H7 (cell line): ENCODE measurements around the gene ZNF609. TPM values are rescaled to one million over a fixed set of nuclear protein-coding genes. Genes with fewer than 3 reads are reported as not detected.
A peak's percentile ranks its signal among the peaks of the same experiment; 100 is the strongest.
"Not testable (repeated sequence)": the region's sequence is repeated elsewhere in the genome, so short reads cannot be mapped to it uniquely, and the experiment has no call there.

Experiments
- DNase-seq: peaks from one replicate; pipeline ENCODE4 v3.0.0; 2012
- H3K27me3 ChIP-seq: 2 replicates; pipeline ENCODE4 v1.6.0; 2011; ENCODE audit warnings: mild to moderate bottlenecking, low read length; ENCODE audit not compliant: control insufficient read depth, insufficient read depth
- H3K36me3 ChIP-seq: replicated peaks from 2 replicates; pipeline ENCODE4 v1.5.1; 2011; ENCODE audit warnings: low read length; ENCODE audit not compliant: control insufficient read depth, insufficient read depth
- H3K4me3 ChIP-seq: 2 replicates; pipeline ENCODE4 v1.5.1; 2011; ENCODE audit warnings: low read depth, mild to moderate bottlenecking, control low read depth, low read length, moderate library complexity; ENCODE audit not compliant: insufficient read depth
- total RNA-seq: library from RNA; depleted of rRNA; stranded (reverse); fragments of >200 nt; shearing (Covaris generic); gene quantifications from 2 replicates; pipeline ENCODE4 v1.2.3, GENCODE V29; 2014

Gene ZNF609
- total RNA-seq, 1 experiment from 2014 or later, result 24.8 TPM

DNA sequence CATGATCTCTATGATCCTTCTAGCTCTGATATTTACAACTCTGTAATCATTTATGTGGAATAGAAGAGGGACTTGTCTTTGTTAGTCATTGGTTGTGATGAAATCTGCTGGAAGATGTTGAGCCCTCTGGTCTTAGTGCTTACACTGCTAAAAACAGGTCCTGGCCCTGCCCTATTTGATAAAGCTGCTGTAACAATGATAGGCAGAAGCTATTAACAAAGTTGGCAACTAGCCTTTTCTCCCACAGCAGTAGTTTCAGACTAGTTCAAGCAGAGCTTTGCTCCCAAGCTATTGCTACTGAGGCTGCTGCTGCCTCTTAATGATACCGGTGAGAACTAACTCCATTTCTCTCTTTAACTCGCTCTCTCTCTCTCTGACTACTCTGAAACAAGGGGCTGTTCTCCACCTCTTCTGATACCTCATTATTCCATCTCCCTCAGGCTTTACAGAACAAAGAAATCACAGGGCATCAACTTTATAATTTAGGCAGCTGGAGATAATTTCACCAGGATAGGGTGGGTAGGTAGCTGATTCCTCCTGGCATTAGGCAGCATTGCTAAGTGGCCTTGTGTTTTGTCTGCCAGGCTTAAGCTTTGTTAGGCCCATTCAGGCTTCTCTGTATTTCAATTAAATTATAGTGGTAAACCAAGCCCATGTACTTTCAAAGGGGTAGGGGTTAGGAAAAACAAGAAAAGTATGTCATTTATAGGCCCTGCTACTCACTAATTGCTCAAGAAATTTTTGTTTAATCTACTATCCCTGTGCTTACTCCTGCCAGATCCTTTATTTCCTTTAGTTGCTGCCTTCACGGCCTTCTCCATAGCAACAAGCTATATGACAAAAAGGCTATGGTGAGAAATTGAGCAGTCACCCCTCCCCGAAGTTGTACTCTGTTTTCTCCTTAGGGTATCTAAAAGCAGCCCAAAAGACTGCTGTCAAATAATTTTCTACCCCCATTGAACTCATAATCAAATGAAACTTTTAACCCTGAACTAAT, 175.4 kb downstream of the ZNF609 start:
- no peak for DNase-seq
- Histone ChIP-seq H3K27me3 (no peaks in the 10 kb centered on the region), H3K4me3 (no peak overlapping the region), H3K36me3 (no peaks in the 10 kb centered on the region)

DNA sequence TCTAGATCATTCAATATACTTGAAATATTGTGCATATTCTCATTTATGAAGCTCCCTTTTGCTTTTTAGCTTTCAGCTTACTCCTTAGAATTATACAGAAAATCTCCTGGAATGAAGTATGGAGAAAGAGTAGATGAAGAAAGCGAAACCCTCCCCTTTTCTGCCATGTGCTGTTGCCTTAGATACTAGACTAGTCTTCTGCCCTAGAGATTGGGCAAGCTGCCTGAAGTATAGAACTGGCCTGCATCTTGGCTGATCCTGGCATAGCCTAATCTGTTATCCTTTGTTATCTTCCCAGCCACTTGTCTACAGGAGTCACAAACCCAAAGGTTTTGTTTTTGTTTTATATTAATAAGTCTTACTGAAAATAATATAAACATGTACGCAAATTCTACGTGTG, 176.2 kb downstream of the ZNF609 start:
- no peaks in the 10 kb centered on the region for H3K36me3 ChIP-seq
- DNase-seq, result no peak
- H3K27me3 ChIP-seq, result no peaks in the 10 kb centered on the region
- no peak overlapping the region for H3K4me3 ChIP-seq

GRCh38 chr15:64637412-64637811, 177.0 kb downstream of the ZNF609 start:
- no peak overlapping the region for H3K4me3 ChIP-seq
- DNase-seq, result no peak
- H3K36me3 ChIP-seq, result no peaks in the 10 kb centered on the region
- no peaks in the 10 kb centered on the region for H3K27me3 ChIP-seq

- not testable (repeated sequence) for DNase-seq, H3K36me3 ChIP-seq, H3K4me3 ChIP-seq, H3K27me3 ChIP-seq
Observed at GRCh38 chr15:64639744-64640143, 179.4 kb downstream of the ZNF609 start.

- no peak for DNase-seq
- H3K4me3 ChIP-seq, result no peak overlapping the region
- no peaks in the 10 kb centered on the region for H3K27me3 ChIP-seq
- no peaks in the 10 kb centered on the region for H3K36me3 ChIP-seq
Observed at GRCh38 chr15:64640146-64640871, 179.9 kb downstream of the ZNF609 start.

DNA sequence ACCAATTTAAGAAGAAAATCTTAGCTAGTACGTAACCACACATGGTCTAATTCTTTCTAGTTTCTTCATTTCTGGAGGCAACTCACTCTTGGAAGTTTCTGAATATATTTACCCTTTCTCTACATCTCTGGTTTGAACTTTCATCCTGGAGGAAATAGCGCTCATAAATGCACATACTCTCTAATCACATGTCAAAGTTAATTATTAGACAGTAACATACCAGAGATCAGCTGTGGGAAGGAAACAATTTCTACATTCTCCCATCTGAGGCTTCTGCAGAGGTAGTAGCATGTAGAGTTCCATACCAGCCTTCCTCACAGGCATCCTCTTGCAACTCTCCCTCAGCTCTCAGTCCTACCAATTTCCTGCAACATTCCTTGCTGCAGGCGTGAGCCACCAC, 182.5 kb downstream of the ZNF609 start:
- Histone ChIP-seq H3K4me3 (no peak overlapping the region), H3K36me3 (no peaks in the 10 kb centered on the region), H3K27me3 (no peaks in the 10 kb centered on the region)
- DNase-seq, result no peak

DNA sequence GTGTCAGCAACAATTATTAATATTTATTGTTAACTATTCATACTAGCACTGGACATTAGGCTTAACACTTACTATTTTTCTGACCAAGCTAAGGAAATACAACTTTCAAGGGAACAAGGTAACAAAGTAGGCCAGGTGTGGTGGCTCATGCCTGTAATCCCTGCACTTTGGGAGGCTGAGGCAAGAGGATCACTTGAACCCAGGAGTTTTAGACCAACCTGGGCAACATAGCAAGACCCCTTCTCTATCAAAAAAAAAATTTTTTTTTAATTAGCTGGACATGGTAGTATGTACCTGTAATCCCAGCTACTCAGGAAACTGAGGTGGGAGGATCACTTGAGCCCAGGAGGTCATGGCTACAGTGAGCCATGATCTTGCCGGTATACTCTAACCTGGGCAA, 183.3 kb downstream of the ZNF609 start:
- H3K36me3 ChIP-seq, result no peaks in the 10 kb centered on the region
- no peak overlapping the region for H3K4me3 ChIP-seq
- DNase-seq, result no peak
- H3K27me3 ChIP-seq, result no peaks in the 10 kb centered on the region

GRCh38 chr15:64644811-64645210, 184.4 kb downstream of the ZNF609 start:
- H3K36me3 ChIP-seq, DNase-seq, H3K4me3 ChIP-seq, H3K27me3 ChIP-seq: not testable (repeated sequence)

GRCh38 chr15:64645995-64646394, 185.6 kb downstream of the ZNF609 start:
- Histone ChIP-seq H3K27me3 (no peaks in the 10 kb centered on the region), H3K36me3 (no peaks in the 10 kb centered on the region), H3K4me3 (no peak overlapping the region)
- no peak for DNase-seq

- Histone ChIP-seq H3K36me3 (no peaks in the 10 kb centered on the region), H3K27me3 (no peaks in the 10 kb centered on the region), H3K4me3 (no peak overlapping the region)
- no peak for DNase-seq
Observed at GRCh38 chr15:64647367-64647766, 187.0 kb downstream of the ZNF609 start.

- no peak for DNase-seq
- H3K36me3 ChIP-seq, result no peaks in the 10 kb centered on the region
- H3K4me3 ChIP-seq, result no peak overlapping the region
- H3K27me3 ChIP-seq, result no peaks in the 10 kb centered on the region
Observed at GRCh38 chr15:64650552-64650951, 190.2 kb downstream of the ZNF609 start.

- peak; percentile 42 for DNase-seq
- no peaks in the 10 kb centered on the region for H3K36me3 ChIP-seq
Observed at GRCh38 chr15:64651601-64652191, 191.3 kb downstream of the ZNF609 start.

DNA sequence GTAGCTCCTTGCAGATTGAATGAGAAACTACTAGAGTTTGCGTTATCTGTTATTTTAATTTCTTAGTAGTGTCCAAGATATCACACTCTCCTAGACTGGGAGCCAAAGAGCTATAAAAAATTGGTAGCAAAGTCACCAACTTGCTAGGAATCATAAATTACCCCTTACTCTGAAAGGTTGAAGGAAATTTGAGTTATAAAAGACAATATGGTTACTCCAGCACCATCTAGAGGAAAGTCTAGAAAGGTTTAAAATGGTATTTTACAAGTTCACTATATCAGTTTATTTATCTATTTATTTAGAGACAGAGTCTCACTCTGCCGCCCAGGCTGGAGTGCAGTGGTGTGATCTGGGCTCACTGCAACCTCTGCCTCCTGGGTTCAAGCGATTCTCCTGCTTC, 193.4 kb downstream of the ZNF609 start:
- DNase-seq, result no peak
- H3K4me3 ChIP-seq, result no peak overlapping the region
- H3K27me3 ChIP-seq, result no peaks in the 10 kb centered on the region
- no peaks in the 10 kb centered on the region; the same call in 1 of the 2 replicates for H3K36me3 ChIP-seq

More at GRCh38 chr15:64651601-64652191, 191.3 kb downstream of the ZNF609 start:
- Histone ChIP-seq H3K4me3 (no peak overlapping the region), H3K27me3 (no peaks in the 10 kb centered on the region)

DNA sequence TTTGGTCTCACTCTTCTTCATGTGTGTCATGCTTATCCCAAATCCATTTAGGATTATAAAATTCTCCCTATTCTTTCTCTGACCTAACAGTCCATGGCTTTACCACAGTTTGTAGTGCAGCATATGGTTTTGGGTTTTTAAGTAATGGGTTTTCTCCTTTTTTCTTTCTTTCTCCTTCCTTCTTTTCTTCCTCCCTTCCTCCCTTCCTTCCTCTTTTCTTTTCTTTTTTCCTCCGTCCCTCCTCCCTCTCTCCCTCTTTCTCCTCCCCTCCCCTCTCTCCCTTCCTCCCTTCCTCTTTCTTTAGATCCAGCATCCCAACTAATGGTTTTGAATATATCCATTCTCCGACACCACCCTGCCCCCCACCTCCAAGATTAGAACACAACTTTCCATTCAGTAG, 196.1 kb downstream of the ZNF609 start:
- no peaks in the 10 kb centered on the region for H3K27me3 ChIP-seq

More for the DNA sequence above, 196.1 kb downstream of the ZNF609 start:
- Histone ChIP-seq H3K36me3 (no peaks in the 10 kb centered on the region; the same call in 1 of the 2 replicates), H3K4me3 (no peak overlapping the region)
- DNase-seq, result no peak
